Dedifferentiated amniotic fluid mesenchymal stem cell (primary cell): ENCODE data around the gene SMPD1.

Experiments used
- DNase-seq: peaks from one replicate; pipeline ENCODE4 v3.0.0-alpha.2; 2016; ENCODE audit errors: extremely low spot score

SMPD1 gene

DNA sequence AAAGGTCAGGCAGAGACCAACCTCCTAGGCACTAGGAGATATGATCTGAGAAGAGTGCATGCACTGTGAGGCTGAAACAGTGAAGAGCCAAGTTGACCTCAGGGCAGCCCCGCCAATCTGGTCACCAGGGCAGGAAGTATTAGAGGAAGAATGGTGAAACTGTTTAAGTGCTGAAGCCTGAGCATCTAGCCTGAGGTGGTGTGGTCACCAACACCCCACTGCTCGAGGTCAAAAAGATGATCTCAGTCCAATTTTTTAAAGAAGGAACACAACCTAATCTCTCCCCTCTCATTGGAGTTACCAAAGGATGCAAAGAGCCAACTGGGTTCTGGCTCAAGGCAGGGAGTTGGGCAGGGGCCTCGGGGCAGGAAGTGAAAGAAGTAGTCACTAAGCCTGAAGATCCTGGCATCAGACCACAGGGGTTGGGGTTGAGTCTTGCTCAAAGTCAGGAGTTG is 24.6 kb downstream of the SMPD1 start:
- DNase-seq = no peak

DNA sequence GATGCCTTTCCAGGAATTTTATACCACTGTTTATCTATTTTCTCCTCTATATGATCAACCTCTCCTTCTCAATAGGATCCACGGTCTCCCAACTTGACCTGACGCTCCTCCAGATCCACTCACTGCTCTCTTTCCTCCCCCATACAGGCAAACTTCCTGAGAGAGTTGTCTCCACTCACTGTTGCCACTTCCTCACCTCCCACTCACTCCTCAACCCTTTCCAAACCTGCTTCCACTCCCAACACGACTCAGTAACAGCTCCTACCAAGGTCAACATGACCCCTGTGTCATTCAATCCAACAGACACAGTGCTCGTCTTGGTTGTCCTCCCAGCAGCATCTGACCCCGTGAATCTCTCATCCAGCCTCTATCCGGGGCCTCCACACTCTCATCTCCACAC is 25.5 kb downstream of the SMPD1 start:
- no peak for DNase-seq

DNA sequence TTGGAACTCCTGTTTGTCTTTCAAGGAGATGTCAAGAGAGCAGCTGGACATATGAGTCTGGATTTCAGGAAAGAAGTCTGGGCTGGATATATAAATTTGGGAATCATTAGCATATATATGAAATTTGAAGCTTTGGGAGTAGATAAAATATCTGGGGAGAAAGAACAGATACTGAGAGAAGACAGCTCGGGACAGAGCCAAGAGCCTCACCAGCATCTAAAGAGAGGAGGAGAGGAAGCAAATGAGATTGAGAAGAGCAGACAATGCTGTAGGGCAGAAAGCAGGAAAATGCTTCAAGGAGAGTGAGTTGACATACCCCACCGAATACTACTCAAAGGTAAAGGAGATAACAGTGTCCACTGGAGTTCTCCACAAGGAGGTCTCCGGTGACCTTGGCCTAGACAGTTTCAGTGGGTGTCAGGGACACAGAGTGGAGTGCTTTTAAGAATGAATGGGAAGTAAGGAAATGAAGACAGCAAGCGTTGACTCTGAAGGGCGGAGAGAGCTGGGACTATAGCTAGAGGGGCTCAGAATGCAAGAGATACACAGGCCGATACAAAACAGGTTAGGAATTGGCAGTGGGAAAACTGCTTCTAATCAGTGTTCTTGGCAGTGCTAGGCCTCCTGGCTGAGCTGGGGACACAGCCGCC is 27.8 kb downstream of the SMPD1 start:
- DNase-seq = no peak

DNA sequence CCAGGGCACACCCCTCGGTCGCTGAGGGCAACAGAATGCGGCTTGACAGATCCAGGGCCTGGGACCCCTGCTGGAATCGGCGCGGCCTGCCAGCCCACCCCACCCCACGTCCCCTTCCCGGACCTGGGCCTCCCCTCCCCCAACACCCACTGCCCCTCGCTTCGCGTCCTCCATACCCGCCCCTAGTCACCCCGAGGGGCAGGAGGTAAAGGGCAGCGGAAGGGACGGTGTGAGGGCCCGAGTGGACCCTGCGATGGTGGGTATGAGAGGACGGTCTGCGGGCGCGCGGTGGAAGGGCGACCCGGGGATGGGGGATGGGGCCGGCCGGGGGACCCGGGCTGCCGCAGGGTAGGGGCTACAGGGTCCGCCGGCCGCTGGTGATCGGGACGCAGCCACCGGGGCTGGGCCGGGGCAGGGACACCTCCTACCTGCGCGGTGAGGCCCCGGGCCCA is 28.3 kb downstream of the SMPD1 start:
- DNase-seq = no peak

DNA sequence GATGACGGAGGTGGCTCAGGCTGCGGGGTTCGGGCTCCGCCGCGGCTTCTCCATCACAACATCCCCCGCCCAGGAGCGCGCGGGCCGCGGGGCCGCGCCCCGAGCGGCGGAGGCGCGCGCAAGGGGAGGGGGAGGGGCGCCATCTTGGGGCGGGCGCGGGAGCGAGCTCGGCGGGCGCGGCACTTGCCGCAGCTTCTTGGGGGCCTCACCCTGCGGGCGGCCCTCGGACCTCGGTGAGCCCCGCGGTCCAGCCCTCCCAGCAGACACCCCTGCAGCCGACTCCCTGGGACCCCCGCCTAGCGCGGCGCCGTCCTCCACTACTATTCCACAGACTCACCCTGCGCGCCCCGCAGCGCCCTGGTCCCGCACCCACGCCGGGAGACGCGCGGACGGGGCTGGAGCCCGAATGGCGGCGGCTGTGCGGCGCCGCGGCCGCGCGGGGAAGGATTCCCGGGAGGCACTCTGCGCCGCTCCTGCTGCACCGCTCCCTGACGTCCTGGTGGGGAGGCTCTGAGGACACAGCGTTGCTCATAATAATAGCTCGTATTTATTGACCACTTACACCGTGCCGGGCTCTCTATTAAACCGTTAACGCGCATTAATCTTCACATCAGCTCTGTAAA is 28.8 kb downstream of the SMPD1 start, which contains the start of gene APBB1:
Gene APBB1, minus strand, starts transcription at position 86 of the 623 bp plus-strand sequence. CDS start 7,747 bp downstream, outside the sequence.
- DNase-seq = peak; percentile 41

DNA sequence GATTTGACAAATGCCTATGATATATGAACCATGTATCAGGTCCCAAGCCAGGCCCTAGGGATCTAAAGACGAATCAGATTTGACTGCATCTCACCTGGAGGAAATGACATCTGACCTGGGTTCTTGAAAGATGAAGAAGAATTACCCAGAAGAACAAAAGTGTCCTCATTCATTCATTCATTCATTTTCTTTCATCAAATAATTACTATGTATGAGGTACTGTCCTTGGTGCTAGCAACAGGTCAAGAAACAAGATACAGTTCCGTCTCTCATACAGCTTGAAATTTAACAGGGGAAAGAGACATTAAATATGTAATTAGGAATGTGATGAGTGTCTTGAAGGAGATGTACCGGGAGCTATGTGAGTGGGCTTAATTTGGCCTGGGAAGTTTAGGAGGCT is 30.4 kb downstream of the SMPD1 start:
- no peak for DNase-seq

DNA sequence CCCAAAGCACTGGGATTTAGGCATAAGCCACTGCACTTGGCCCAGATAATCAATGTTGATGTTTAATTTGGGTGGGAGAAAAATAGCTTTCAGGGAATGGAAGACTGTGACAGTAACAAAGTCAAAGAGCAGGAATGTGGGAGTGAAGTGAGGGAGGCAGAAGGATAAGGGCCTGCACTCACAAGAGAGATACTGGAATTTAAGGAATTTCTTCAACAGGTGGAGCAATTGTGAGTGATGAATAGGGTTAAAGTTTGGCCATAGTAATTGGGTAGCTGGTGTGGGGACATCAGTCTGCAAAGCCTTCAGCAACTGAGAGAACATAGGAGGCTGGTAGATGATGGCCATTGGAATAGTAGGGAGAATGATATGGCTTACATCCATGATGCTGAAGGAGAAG is 37.2 kb downstream of the SMPD1 start:
- DNase-seq = no peak

DNA sequence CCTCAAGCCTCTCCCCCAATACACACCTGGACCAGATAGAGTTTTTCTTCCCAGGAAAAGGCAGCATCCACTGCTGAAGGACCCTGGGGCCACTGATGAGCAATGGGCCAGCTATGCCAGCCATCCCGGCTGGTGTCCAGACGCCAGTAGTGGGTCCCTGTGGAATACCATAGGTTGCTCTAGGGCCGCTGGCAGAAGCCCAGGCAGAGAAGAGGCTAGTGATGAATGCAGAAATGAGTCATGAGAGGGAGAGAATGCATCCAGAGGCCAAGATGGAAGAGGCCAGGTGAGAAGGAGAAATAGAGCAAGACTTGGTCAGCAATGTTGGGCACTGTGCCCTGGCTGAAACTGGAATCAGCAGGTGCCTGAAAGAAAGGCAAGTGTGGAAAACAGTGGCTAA is 41.6 kb downstream of the SMPD1 start:
- no peak for DNase-seq

DNA sequence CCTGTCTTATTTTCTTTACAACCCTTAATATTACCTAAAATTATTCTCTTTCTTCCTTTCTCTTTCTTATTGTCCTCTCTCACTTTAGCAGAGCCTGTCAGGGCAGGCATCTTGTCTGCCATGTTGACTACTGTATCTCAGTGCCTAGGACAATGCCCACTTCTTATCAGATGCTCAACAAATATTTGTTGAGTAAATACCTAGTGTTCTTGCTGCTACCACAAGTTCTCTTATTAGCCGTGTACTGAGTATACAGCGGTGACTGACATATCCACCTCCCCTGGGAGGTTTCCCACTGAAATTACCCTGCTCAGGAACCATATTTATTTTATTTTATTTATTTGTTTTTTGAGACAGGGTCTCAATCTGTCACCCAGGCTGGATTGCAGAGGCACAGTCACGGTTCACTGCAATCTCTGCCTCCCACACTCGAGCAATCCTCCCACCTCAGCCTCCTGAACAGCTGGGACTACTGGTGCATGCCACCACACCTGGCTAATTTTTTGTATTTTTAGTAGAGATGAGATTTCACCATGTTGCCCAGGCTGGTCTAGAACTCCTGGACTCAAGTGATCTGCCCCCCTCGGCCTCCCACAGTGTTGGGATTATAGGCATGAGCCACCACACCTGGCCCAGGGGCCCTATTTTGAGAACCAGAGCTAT is 43.9 kb downstream of the SMPD1 start:
- DNase-seq = no peak

DNA sequence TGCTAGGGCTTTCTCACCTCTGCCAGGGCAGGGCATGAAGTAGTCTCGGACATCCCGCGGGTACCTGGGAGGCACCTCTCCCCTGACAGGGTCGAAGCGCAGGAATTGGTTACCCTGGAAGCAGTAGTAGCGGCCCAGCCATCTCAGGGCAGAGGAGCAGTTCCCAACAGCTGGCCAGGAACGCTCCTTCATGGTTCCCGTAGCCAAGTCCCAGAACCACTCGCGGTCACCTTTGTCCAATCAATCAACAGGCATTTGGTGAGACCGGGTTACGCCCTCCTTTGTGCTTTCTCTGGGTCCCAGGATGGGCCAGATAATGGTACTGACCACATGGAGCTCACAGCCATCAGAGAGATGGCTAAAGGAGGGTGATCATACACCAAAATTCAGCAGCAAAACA is 47.1 kb downstream of the SMPD1 start:
- no peak for DNase-seq

DNA sequence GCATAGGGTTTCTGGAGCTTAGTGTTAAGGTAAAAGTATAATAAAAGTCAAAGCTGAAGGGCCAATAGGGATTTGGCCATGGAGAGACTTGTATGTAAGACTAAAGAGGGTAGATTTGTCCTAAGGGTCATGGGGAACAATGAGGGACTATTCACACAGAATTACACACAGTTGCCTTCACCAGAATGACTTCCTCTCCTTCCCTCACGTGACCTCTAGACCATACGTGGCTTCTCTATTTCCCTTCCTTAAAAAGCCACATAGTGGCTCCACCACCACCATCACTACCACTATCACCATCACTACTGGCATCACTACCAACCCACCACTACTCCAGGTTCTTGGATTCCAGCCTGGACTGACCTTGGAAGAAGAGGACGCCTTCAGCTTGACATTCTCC is 47.7 kb downstream of the SMPD1 start:
- no peak for DNase-seq

DNA sequence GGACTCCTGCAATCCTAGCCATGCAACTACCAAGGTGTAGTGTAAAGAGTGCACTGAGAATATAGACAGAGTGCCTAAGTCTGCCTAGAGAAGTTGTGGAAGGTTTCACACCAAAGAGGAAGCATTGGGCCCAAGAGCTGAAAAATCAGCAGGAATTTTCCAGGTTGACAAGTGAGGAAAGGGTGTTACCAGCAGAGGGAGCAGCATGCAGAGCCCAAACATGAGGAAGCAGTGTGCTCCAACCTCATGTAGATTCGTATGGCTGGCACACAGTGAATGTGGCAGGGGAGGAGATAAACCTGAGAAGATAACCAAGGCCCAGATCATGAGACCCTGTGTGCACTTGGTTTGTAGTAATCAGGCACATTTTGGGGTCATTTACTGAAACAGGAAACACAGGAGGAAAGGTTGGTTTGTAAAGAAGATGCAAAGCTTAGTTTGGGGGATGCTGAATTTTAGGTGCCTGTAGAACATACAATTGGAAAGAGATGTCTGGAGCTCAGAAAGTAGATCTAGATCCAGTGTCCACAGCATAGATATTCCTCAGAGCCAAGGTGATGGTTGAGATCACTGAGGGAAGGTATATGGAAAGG is 48.8 kb downstream of the SMPD1 start:
- DNase-seq = peak; percentile 19

DNA sequence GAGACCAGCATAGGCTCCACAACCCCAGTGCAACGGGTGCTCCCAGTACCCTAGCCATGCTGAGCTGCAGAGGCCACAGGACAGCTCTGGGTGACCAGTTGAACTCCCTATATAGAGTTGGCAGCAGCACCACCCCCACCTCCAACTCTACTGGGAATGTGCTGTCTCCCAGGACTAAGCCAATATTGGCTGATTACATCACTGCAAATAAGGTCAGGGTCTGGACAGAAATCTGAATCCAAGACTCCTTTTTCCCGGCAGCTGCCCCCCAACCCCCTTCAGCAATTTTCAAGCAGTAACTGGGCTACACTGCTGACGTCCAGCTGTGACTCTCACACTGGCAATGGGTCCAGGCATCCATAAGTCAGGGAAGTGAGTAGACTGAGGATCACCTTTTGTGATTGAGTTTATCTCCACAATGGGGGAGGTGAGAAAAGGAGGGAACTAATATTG is 50.7 kb downstream of the SMPD1 start, which contains the start of gene HPX:
Gene HPX, minus strand, starts transcription at position 82 of the 453 bp plus-strand sequence. Its CDS starts 24 bp downstream, at position 58.
- DNase-seq = no peak

DNA sequence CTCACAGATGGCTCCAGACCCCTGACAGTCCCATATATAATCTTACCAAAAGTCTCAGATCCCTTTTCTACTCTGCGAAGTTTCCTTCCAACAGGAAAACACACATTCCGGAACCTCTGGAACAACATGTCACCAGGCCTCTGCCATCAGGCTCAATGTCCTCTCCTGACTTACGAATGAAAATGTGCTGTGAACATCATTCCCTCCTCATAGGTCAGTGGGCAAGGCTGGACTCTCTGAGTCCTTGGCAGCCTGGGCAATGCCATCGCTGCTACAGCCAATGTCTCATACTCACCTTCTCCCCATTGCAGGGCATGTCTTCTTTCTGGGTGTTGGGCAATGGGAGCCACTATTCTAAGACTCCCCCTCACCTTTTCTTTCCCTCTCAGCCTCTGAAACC is 52.2 kb downstream of the SMPD1 start:
- DNase-seq = no peak

DNA sequence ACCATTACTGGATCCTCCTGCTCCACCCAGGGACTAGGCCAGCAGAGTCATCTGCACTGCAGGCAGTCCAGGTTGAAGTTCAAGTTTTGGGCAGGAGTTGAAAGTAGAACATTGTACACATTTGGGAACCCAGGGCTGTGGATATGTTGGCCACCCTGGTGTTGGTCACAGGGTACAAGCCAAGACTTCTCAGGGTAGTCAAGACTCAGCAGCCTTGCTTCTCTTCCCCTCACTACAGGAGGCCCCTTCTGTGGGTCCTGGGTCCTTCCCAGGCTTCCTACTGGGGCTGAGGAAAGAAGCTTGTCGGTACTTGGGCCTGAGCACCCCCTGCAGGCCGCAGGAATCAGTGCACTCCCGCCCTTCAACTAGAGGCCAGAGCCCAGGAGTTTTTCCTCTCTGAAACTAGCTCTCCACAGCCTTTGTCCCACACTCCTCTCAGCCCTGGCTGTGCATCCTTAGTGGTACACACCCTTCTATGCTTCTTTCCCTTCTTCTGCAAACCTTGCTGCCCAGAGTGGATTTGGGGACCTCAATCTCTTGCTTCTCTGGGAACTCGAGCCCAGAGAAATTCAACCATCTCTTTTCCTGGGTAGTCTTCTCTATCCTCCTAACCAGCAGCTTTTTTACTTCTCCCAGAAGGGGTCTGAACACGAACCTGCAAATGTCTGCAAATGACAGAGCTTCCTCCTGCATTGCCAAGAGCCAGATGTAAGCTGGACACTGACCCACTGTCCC is 53.2 kb downstream of the SMPD1 start:
- DNase-seq = peak; percentile 54
